GM12892 (cell line): Measurements from ENCODE around the gene CXCL16.

Experiments used
- POLR2A ChIP-seq: IDR thresholded peaks from 2 replicates; pipeline ENCODE4 v1.6.1; 2011; ENCODE audit warnings: low read depth, low read length, control low read depth
- POLR2AphosphoS5 ChIP-seq: IDR thresholded peaks from 2 replicates; pipeline ENCODE4 v1.6.1; 2011; ENCODE audit warnings: low read depth, low read length, control low read depth

DNA sequence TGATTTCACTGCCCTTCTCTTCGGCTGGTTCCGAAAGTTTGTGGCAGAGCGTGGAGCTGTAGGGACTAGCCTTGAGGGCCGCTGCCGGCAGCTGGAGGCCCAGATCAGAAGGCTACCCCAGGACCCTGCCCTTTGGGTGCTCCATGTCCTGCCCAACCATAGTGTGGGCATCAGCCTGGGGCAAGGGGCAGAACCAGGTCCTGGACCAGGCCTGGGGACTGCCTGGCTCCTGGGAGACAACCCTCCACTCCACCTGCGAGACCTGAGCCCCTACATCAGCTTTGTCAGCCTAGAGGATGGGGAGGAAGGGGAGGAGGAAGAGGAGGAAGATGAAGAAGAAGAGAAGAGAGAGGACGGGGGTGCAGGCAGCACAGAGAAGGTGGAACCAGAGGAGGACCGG is 856 bp upstream of the CXCL16 start:
- no peak for TF ChIP-seq POLR2A
- no peak for TF ChIP-seq POLR2AphosphoS5
